GM18508 (cell line): ENCODE results near the gene SLC39A3.
"Not testable (repeated sequence)": the region's sequence is repeated elsewhere in the genome, so short reads cannot be mapped to it uniquely, and the experiment has no call there.

Experiments
- ATAC-seq: cut with Tn5 transposase; IDR thresholded peaks from one replicate; pipeline ENCODE4 v1.9.1; 2021; ENCODE audit warnings: moderate number of reproducible peaks; ENCODE audit not compliant: insufficient read depth, unreplicated experiment

Gene SLC39A3

GRCh38 chr19:2724148-2724557 is 15.7 kb downstream of the SLC39A3 start:
- ATAC-seq: no peak

GRCh38 chr19:2723747-2724146 is 16.1 kb downstream of the SLC39A3 start:
- ATAC-seq: no peak

- no peak for ATAC-seq
Measured at GRCh38 chr19:2723345-2723715, 16.5 kb downstream of the SLC39A3 start.

- ATAC-seq: no peak
Measured at GRCh38 chr19:2722541-2723344, 17.1 kb downstream of the SLC39A3 start.

- ATAC-seq: no peak
Measured at GRCh38 chr19:2721570-2722540, 18.0 kb downstream of the SLC39A3 start.

- no peak for ATAC-seq
Measured at GRCh38 chr19:2720777-2721569, 18.8 kb downstream of the SLC39A3 start, which contains the start of gene DIRAS1. Gene DIRAS1, minus strand, starts transcription at chr19:2721372. Its CDS starts 3,566 bp downstream, at chr19:2717806.

- ATAC-seq: no peak
Measured at GRCh38 chr19:2719920-2720776, 19.7 kb downstream of the SLC39A3 start.

- ATAC-seq: no peak
Measured at GRCh38 chr19:2719232-2719735, 20.5 kb downstream of the SLC39A3 start.

GRCh38 chr19:2717638-2718541 is 21.9 kb downstream of the SLC39A3 start:
- no peak for ATAC-seq

- no peak for ATAC-seq
Measured at GRCh38 chr19:2716722-2717637, 22.8 kb downstream of the SLC39A3 start.

GRCh38 chr19:2716275-2716650 is 23.6 kb downstream of the SLC39A3 start:
- no peak for ATAC-seq

- no peak for ATAC-seq
Measured at GRCh38 chr19:2715470-2716274, 24.1 kb downstream of the SLC39A3 start.

GRCh38 chr19:2714531-2715269 is 25.1 kb downstream of the SLC39A3 start:
- ATAC-seq: no peak

GRCh38 chr19:2714102-2714501 is 25.7 kb downstream of the SLC39A3 start:
- ATAC-seq: not testable (repeated sequence)

- ATAC-seq: not testable (repeated sequence)
Measured at GRCh38 chr19:2713170-2713569, 26.6 kb downstream of the SLC39A3 start.

- ATAC-seq: no peak
Measured at GRCh38 chr19:2711875-2712205, 28.0 kb downstream of the SLC39A3 start.
